HG03103 (cell line): ENCODE data around the gene TBL3.

Experiments used
- ATAC-seq: cut with Tn5 transposase; IDR thresholded peaks from one replicate; pipeline ENCODE4 v1.9.1; 2021; ENCODE audit warnings: low read depth; ENCODE audit not compliant: unreplicated experiment

The TBL3 gene

DNA sequence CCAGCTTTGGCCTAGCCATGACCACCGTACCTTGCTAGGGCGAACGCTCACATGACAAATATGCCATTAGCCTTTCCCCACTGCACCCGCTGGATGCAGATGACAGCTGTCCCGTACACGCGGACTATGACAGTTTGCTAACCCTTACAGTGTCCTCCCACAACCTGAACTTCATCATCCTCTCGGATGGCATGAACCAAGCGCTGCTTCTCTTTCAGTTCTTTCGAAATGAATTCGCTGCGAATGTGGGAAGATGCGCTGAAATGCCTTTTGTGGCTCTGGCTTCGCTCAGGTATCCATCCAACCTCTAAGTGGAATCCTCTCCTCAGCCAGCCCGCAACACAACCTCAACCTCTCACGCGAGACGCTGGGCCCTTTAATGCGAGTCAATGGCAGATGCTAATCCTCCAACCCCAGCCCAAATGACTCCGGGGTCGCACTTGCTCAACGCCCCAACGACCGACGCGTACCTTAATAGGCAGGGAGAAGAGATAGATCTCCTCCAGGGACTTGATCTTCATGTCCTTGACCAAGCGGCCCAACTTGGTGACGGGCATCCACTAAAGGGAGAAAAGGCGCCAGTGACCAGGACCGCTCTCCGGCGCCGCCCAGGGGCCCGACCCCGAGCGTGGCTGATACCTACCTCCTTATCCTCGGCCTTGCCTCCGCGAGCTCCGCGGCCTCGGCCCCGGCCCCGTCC, 7.9 kb upstream of the TBL3 start:
- ATAC-seq, result no peak

DNA sequence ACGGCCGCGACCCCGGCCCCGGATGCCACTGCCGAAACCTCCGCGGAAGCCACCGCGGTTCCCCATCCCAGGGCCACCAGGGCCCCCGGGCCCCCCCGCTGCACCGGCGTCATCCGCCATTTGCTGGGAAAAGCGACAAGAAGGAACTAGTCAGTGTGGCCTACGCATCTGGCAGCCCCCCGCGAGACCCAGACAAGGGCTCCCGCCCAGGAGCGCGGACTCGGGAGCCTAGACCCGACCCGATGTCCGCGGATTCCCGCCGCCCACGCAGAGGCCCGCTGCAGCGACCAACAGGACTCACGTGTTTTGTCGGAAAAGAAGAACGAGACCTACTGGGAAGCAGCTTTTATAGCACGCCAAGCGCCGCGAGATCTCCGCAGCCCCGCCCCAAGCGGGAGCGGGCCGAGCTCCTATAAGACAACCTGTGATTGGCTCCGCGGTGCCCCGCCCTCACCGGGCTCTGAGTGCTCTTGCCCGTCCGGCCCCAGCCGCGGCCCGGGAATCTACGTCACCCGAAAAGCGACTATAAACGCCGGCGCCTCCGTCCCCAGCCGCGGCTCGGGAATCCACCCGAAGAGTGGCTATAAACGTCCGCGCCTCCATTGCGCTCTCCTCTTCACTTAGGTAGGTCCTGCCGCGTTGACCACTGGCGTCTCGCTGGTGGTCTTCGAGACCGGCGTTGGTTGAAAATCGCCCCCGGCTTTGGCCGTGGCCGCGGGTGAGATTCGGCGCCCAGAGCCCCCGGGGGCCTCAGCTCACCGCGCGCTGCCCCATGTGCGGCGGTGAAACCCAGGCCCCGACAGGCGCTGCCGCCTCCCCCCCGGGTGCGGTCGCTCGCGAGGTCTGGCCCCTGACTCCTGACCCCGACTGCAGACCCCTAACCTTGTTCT, 7.1 kb upstream of the TBL3 start, which contains the start of gene RPS2:
TSS of gene RPS2 (minus strand) at position 321 of the 890 bp plus-strand sequence. CDS start at position 120, 201 bp downstream.
- peak; percentile 75 for ATAC-seq

GRCh38 chr16:1965396-1966001, 6.4 kb upstream of the TBL3 start:
- no peak for ATAC-seq

DNA sequence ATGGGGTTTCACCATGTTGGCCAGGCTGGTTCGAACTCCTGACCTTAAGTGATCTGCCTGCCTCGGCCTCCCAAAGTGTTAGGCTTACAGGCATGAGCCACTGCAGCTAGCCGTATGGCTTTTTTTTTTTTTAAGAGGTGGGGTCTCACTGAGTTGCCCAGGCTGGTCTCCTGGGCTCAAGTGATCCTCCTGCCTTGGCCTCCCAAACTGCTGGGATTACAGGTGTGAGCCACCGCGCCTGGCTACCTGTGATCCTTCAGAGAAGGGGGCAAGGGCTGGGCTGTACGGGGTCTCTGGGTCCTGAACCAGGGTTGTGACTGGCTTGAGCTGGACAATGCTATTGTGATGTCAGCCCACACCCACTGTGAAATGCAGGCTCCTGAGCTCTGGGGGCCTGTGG, 5.4 kb upstream of the TBL3 start, which contains the start of gene RNF151:
TSS of gene RNF151 (plus strand) at position 397 of the 400 bp plus-strand sequence. CDS start 26 bp downstream, outside the sequence.
- ATAC-seq, result no peak

- ATAC-seq, result no peak
These were observed 3.5 kb upstream of the TBL3 start for GRCh38 chr16:1968146-1968953.

DNA sequence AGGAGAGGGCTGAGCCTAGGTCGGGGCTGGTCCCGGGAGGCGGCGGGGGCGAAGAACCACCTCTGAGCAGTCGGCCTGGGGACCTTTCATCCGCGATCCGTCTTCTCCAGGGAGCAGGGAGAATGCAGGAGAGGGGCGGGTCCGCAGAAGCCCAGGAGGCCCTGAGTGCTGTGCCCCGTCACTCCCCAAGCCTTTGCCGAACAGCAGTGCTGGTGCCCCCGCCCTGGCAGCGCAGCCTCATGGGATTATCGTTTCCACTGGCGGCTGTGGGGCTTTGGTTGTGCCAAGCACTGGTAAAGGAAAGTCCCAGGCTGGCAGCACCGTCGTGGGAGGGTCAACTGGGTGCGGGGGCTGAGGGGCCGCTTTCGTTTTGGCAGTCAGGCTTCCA, 631 bp downstream of the TBL3 start:
- ATAC-seq, result no peak

DNA sequence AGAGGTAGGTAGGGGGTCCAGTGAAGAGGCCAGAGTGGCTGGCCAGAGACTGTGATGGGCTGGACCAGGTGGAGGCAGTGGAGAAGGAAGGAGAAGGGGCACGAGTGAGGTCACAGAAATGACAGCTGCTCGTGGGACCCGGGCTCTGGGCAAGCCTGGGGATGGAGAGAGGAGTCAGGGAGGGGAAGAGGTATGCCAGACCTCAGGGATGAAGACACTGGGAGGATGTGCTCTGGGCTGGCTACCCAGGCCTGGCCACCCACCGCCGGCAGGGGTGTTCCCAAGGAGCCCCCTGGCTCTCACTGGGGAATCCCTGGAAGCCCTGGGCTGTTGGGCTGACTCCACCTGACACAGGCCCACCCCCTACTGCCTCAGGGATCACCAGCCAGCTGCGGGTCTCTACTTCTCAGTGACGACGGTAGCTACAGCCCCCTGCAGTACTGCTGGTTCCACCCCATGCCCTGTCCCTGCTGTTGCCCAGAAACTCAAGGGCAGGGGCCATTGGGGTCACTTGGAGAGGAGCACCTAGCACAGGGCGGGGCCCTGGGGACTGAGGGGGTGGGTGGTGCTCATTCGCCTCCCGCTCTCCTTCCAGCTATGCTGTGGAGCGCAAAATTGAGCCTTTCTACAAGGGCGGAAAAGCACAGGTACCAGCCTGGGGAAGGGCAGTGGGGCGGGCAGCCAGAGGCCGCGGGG, 1.8 kb downstream of the TBL3 start:
- ATAC-seq, result no peak

DNA sequence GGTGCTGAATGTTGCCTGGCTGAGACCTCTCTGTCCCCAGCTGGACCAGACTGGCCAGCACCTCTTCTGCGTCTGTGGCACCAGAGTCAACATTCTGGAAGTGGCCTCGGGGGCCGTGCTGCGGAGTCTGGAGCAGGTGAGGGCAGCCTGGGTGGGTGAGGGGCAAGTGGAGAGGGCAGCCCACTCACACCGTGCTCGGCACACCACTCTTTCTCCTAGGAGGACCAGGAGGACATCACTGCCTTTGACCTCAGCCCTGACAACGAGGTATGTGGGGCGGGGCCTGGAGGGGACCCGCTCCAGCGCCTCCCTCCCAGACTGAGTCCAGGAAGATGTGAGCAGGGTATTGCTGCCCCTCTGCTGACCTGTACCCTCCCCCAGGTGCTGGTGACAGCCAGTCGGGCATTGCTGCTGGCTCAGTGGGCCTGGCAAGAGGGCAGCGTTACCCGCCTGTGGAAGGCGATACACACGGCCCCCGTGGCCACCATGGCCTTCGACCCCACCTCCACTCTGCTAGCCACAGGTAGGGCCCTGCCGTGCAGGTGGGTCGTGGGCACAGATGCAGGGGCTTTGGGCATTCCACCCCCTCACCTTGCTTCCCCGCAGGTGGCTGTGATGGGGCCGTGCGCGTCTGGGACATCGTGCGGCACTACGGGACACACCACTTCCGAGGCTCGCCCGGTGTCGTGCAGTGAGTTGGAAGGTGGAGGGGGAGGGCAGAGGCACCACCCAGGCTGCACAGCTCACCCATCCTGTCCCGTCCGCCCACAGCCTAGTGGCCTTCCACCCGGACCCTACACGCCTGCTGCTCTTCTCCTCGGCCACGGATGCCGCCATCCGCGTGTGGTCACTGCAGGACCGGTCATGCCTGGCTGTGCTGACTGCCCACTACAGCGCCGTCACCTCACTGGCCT, 2.6 kb downstream of the TBL3 start:
- ATAC-seq, result no peak

DNA sequence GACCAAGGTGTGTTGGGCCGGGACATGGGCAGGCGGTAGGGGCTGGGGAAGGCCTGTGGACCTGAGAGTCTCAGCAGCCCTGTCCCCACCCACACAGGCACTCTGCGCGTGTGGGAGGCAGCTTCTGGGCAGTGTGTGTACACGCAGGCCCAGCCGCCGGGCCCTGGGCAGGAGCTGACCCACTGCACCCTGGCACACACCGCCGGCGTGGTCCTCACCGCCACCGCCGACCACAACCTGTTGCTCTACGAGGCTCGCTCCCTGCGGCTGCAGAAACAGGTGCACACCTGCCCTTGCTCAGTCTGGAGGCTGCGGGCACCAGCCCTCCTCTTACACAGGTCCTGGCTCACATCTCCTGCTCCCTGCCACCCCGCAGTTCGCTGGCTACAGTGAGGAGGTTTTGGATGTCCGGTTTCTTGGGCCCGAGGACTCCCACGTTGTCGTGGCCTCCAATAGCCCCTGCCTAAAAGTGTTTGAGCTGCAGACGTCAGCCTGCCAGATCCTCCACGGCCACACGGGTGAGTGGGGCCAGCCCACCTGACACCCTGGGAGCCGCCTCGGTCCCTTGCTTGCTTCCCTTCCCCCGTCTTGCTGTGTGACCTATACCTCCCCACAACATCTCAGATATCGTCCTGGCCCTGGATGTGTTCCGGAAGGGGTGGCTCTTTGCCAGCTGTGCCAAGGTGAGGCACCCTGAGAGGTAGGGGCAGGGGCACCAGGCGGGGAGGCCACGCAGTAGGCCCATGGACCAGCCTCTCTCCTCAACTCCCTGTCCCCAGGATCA, 3.8 kb downstream of the TBL3 start:
- ATAC-seq, result no peak

- ATAC-seq, result no peak
These were observed 4.3 kb downstream of the TBL3 start for GRCh38 chr16:1976216-1976520.

- ATAC-seq, result no peak
These were observed 5.4 kb downstream of the TBL3 start for GRCh38 chr16:1976951-1977874.

DNA sequence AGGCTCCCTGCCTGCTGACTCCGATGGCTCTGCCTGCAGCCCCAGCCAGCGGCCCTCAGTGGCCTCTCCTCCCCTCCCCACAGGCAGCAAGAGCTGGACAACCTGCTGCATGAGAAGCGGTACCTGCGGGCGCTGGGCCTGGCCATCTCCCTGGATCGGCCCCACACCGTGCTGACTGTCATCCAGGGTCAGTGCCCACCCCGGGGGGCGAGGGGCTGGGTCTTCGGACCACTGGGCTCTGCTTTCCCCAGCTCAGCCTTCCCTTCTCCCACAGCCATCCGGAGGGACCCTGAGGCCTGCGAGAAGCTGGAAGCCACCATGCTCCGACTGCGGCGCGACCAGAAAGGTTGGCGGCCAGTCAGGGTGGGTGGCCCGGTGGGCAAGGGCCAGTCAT, 6.0 kb downstream of the TBL3 start:
- ATAC-seq, result no peak

- ATAC-seq, result no peak
These were observed 6.7 kb downstream of the TBL3 start for GRCh38 chr16:1978476-1979120.

DNA sequence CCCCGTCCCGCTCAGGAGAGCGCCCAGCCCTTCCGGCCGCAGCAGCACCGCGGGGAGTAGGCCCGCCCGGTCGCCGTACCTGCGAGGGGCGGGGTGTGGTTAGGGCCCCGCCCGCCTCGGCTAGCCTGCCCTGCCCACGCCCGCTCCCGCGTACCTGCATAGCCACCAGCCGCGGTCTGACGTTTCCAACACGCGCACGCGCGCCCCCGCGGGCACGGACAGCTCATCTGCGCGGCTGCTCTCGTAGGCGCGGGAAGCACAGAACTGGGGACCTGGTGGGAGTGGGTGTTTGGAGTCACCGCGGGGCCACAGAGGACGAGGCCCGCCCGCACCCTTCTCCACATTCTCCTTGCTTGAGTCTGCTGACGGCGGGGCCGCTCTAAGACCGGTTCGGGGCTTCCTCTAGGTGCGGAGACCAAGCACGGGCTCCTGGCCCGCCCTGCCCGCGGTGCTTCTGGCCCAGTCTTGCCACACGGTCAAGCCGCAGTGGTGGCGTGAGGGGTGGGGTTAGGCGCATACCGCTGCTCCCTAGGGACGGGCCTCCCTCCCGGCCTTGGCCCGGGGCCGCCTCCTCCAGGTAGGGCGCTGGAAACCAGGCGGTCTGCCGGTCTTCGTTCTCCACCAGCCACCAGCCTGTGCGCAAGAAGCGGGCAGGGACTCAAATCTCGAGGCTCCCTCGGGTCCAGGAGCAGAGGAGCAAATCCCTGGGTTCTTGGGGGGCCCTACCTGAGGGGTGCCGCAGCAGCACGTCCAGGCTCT, 7.6 kb downstream of the TBL3 start:
- ATAC-seq, result no peak

DNA sequence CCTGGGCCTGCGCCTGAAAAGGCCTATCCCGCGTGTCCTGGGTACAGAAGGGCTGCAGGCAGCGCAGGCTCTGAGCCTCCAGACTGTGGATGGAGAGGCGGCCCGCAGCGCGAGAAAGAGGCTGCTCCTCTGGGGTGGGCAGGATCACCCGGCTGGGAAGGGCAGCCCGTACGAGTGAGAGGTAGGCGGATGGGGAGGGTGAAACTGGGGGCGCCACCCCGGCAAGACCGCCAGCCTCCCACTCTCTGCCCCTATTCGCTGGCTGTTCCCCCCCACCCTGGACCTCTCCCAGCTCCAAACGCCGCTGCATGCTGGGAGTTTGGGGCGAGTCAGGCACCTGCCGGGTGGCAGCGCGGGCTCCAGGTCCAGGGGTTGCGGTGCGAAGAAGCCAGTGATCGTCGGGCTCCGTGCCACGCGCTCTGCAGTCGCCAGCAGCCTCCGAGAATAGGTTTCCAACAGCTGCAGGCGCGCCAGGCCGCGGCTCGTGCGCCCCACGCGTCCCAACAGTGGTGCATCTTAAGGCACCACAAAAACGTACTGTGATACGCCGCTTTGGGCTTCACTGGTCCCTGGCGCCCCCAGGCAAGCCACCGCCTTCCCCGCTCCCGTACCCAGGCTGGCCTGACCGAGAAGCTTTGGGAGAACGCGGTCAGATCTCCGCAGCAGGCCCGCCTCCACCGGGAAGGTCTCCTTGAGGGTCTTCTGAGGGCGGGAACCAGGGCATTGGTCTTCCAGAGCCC, 8.3 kb downstream of the TBL3 start:
- no peak for ATAC-seq

DNA sequence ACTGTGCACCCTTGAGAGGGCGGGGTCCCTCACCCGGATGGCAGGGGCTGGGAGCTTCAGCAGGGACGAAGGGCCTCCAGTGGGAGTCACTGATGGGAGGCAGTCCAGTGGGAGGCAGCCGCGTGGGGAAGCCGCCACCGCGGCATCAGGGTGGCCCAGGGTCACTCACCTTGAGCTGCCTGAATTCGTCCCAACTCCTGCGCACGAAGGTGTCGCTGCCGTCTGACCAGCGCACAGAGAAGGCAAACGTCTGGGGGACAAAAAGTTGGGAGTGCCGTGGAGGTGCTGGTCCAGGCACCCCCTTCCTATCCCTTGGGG, 8.9 kb downstream of the TBL3 start:
- ATAC-seq, result no peak
